Activated CD4-positive, alpha-beta T cell treated with anti-CD3 and anti-CD28 coated beads, Interleukin-2, Interleukin-6, amounts not matched to agents 100 ng/mL and 50 ng/mL, durations not matched to agents 16 hours and 8 hours (primary cell): ENCODE measurements around the gene AGAP2.
"Not testable (repeated sequence)": the region's sequence is repeated elsewhere in the genome, so short reads cannot be mapped to it uniquely, and the experiment has no call there.

ENCODE experiments used
- DNase-seq: peaks from one replicate; pipeline ENCODE4 v3.0.0-alpha.2; 2020

Gene AGAP2

GRCh38 chr12:57692500-57692899, 46.0 kb downstream of the AGAP2 start:
- DNase-seq, result no peak

GRCh38 chr12:57688931-57689330, 49.6 kb downstream of the AGAP2 start:
- DNase-seq, result no peak

GRCh38 chr12:57687862-57688261, 50.7 kb downstream of the AGAP2 start:
- no peak for DNase-seq

GRCh38 chr12:57679697-57680096, 58.8 kb downstream of the AGAP2 start:
- DNase-seq, result no peak

- DNase-seq, result not testable (repeated sequence)
Measured at GRCh38 chr12:57677947-57678346, 60.6 kb downstream of the AGAP2 start.

DNA sequence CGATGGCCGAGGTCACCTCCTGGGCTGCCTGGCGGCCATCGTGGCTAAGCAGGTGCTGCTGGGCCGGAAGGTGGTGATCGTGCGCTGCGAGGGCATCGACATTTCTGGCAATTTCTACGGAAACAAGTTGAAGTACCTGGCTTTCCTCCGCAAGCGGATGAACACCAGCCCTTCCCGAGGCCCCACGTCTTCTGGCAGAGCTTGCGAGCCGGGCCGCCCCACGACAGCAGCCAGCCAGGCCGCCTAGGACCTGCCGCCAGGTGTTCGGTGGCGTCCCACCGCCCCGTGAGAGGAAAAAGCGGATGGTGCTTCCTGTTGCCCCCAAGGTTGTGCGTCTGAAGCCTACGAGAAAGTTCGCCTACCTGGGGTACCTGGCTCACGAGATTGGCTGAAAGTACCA, 63.9 kb downstream of the AGAP2 start:
- no peak for DNase-seq
